ENCODE measurements around the gene PRKG1.

PRKG1 gene

GRCh38 chr10:51498424-51498823 is 424.1 kb downstream of the PRKG1 start:
- DNase-seq (ENCODE audit: low read depth in 2 of 3, low spot score in 1 of 3), result no peak

GRCh38 chr10:51501396-51501795 is 427.1 kb downstream of the PRKG1 start:
- DNase-seq (ENCODE audit: low read depth in 2 of 3, low spot score in 1 of 3), result no peak

- DNase-seq (ENCODE audit: low read depth in 2 of 3, low spot score in 1 of 3), result no peak
Measured at GRCh38 chr10:51502124-51502523, 427.8 kb downstream of the PRKG1 start.

- no peak for DNase-seq (ENCODE audit: low read depth in 2 of 3, low spot score in 1 of 3)
Measured at GRCh38 chr10:51503378-51503777, 429.1 kb downstream of the PRKG1 start.

GRCh38 chr10:51507476-51507875 is 433.2 kb downstream of the PRKG1 start:
- DNase-seq (ENCODE audit: low read depth in 2 of 3, low spot score in 1 of 3), result no peak

GRCh38 chr10:51508156-51508555 is 433.9 kb downstream of the PRKG1 start:
- no peak for DNase-seq (ENCODE audit: low read depth in 2 of 3, low spot score in 1 of 3)

GRCh38 chr10:51510231-51510630 is 435.9 kb downstream of the PRKG1 start:
- no peak for DNase-seq (ENCODE audit: low read depth in 2 of 3, low spot score in 1 of 3)

- DNase-seq (ENCODE audit: low read depth in 2 of 3, low spot score in 1 of 3), result no peak
Measured at GRCh38 chr10:51521605-51522004, 447.3 kb downstream of the PRKG1 start.

- no peak for DNase-seq (ENCODE audit: low read depth in 2 of 3, low spot score in 1 of 3)
Measured at GRCh38 chr10:51522858-51523257, 448.6 kb downstream of the PRKG1 start.

- no peak for DNase-seq (ENCODE audit: low read depth in 2 of 3, low spot score in 1 of 3)
Measured at GRCh38 chr10:51523440-51523839, 449.2 kb downstream of the PRKG1 start.

- no peak for DNase-seq (ENCODE audit: low read depth in 2 of 3, low spot score in 1 of 3)
Measured at GRCh38 chr10:51524041-51524440, 449.8 kb downstream of the PRKG1 start.

GRCh38 chr10:51527522-51528219 is 453.4 kb downstream of the PRKG1 start:
- no peak for DNase-seq (ENCODE audit: low read depth in 2 of 3, low spot score in 1 of 3)

GRCh38 chr10:51528527-51528926 is 454.2 kb downstream of the PRKG1 start:
- no peak for DNase-seq (ENCODE audit: low read depth in 2 of 3, low spot score in 1 of 3)

GRCh38 chr10:51530541-51530940 is 456.3 kb downstream of the PRKG1 start:
- no peak for DNase-seq (ENCODE audit: low read depth in 2 of 3, low spot score in 1 of 3)

- no peak for DNase-seq (ENCODE audit: low read depth in 2 of 3, low spot score in 1 of 3)
Measured at GRCh38 chr10:51532044-51532443, 457.8 kb downstream of the PRKG1 start.

GRCh38 chr10:51542853-51543252 is 468.6 kb downstream of the PRKG1 start:
- no peak for DNase-seq (ENCODE audit: low read depth in 2 of 3, low spot score in 1 of 3)

GRCh38 chr10:51544933-51545332 is 470.6 kb downstream of the PRKG1 start:
- DNase-seq (ENCODE audit: low read depth in 2 of 3, low spot score in 1 of 3), result no peak

- no peak for DNase-seq (ENCODE audit: low read depth in 2 of 3, low spot score in 1 of 3)
Measured at GRCh38 chr10:51547941-51548340, 473.7 kb downstream of the PRKG1 start.

- DNase-seq (ENCODE audit: low read depth in 2 of 3, low spot score in 1 of 3), result no peak
Measured at GRCh38 chr10:51552879-51553278, 478.6 kb downstream of the PRKG1 start.

- no peak for DNase-seq (ENCODE audit: low read depth in 2 of 3, low spot score in 1 of 3)
Measured at GRCh38 chr10:51564896-51565510, 490.7 kb downstream of the PRKG1 start.

- DNase-seq (ENCODE audit: low read depth in 2 of 3, low spot score in 1 of 3), result no peak
Measured at GRCh38 chr10:51567271-51567670, 493.0 kb downstream of the PRKG1 start.

- DNase-seq (ENCODE audit: low read depth in 2 of 3, low spot score in 1 of 3), result no peak
Measured at GRCh38 chr10:51569467-51569866, 495.2 kb downstream of the PRKG1 start.

All from stimulated activated CD4-positive, alpha-beta T cell treated with anti-CD3 and anti-CD28 coated beads, Interleukin-12 subunit alpha, Interleukin-12 subunit beta, amount 100 ng/mL, for 48 hours (primary cell).